NCI-H187 treated with DMSO at 0.1 percent for 48 hours (cell line): ENCODE data around the gene CBX6.

Experiments used
- DNase-seq: peaks from one replicate; lab custom pipeline; 2025; lab: John Stamatoyannopoulos, UW

The CBX6 gene

GRCh38 chr22:38840129-38840528, 31.9 kb downstream of the CBX6 start:
- DNase-seq = no peak

GRCh38 chr22:38839686-38840085, 32.3 kb downstream of the CBX6 start:
- no peak for DNase-seq

DNA sequence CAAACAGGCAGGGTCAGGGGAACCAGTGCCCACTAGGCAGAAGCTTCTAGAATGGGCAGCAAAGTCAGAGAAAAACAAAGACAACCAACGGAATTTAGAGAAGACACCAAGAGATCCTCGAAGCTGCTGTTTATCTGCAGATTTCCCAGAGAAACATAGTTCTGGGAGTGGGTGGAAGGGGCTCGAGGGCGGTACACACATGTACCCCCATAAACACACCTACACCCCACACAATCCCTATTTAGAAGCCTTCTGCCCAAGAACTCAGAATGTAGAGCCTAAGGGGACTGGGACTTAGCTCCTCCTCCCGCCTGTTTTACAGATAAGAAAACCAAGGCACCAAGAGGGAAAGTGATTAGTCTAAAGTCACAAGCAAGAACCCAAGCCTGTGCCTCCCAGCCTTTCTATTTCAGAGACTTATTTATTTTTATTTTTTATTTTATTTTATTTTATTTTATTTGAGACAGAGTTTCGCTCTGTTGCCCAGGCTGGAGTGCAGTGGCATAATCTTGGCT, 34.5 kb downstream of the CBX6 start:
- no peak for DNase-seq

DNA sequence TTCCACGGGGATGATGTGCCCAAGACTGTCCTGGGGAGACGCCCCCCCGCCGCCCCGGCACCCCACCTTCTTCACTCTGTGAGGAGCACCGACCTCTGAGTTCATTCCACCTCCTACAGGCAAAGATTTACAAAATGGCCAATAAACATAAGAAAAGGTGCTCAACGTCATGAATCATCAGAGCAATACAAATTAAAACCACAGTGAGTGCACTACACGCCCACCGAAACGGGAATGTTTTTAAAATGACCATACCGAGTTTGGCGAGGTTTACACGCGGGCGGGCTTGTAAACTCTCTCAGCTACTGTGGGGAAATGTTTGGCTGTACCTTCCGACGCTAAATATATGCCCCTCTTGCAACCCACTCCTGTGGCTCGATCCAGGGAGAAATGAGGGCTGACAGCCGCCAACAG, 36.1 kb downstream of the CBX6 start:
- DNase-seq = no peak

DNA sequence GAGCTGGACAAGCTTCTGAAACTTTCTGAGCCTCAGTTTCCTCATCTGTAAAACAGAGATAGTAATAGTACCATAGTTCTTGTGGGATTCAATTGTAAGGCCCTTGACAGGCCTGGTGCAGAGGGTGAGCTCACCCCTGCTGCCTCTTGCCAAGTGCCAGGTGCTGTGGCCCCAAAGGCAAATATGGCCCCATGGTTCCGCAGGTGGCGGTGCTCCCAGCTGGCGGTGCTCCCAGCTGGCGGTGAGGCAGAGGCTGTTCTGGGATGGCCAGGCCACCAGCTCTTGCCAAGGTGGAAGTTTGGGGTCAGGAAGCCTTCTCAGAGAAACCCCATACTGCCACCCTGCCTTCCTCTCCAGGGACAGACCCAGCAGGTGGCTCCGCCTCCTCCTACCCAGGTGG, 37.0 kb downstream of the CBX6 start:
- DNase-seq = no peak

DNA sequence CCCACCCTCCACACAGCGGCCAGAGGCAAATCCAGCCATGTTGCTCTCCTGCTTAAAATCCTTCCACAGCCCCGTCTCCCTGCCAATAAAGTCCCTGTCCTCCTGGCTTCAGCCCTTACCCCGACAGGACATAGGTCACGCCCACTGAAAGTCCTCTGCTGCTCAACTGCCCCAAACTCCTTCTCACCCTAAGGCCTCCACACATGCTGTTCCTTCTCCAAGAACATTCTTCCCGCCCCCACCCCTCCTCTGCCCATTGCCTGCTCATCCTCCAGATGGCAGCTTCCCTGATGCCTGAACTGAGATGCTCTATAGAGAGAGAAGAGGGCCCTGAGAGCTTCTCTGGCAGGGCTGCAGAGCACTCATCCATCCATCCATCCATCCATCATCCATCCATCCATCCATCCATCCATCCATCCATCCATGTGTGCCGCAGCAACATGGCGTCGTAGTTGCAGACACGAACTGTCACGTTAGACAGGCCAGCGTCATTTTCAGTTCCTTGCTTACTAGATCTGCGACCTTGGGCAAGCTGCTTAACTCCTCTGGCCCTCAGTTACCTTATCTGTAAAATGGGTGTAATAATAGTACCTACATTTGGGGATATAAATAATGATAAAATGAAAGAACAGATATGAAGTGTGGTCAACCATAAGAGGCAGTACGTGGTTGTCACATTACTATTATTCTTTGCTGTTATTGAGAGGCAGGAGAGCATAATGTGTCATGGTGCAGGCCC, 37.6 kb downstream of the CBX6 start:
- DNase-seq = no peak

- DNase-seq = no peak
Observed at GRCh38 chr22:38833061-38833460, 39.0 kb downstream of the CBX6 start.

DNA sequence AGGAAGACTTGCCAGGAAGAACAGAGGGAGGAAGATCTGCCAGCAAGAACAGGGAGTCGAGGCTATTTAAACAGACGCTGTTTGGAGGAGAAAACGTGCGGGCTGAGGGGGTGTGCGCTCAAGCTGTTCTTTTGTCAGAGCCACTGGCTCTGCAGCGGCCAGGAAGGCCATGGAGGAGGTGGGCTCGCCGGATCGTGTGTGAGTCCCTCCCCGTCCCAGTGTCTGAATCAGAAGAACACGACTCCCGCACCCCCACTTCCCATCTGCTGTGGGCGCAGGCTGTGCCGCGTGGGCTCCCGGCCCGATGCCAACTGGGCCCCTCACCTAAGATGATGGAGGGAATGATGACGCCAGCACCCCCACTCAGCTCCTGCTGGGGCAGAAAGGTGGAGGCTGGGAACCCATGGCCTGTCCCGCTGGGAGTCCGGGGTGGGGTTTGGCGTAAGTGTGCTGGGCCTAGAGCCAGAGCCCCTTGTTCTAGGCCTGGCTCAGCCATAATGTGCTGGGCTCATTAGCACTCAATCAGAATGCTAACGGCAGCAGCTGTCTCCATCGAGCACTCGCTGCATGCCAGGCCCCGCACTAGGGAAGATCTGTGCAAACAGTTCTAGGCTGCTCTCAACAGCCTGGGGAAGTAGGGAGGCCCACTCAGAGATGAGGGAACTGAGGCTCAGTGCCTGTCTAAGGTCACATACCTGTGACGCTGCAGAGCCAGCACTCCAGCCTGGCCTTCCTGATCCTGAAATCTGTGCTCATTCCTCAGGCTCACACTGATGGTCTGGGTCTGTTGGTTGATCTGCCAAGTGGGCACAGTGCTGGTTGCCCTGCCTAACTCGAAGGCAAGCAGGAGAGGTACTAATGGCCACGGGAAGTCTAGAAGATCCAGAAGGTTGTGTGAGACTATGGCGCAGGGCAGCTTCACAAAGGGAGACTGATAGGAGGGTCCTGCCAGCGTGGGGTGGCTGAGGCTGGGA, 39.7 kb downstream of the CBX6 start:
- no peak for DNase-seq

DNA sequence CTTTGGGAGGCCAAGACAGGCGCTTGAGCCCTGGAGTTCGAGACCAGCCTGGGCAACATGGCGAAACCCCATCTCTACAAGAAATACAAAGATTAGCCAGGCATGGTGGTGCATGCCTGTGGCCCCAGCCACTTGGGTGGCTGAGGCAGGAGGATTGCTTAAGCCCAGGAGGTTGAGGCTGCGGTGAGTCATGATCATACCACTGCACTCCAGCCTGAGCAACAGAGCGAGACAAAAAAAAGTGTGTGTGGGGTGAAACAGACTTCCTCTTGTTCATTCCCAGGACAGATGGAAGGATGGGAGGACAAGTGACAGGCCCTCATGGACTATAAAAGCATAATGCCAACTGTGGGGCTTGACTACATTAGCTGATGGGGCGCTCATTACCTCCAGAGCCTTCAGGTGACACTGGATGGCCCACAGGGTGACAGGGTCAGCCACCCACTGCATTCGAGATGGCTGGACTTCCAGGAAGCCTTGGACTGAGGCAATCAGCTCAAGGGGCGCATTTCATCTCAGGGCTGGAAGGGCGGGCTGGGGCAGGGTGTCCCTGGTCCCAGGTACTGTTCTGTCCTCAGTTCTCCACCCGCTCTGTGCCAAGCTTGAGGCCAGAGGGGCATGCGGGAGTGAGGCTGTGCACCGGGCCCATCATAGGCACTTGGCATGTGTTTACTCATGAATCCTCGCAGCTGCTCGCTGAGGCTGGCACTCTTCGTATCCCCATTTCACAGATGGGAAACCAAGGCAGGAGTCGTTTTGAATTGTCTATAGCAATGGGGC, 40.7 kb downstream of the CBX6 start:
- no peak for DNase-seq

GRCh38 chr22:38830845-38831108, 41.2 kb downstream of the CBX6 start:
- DNase-seq = no peak

DNA sequence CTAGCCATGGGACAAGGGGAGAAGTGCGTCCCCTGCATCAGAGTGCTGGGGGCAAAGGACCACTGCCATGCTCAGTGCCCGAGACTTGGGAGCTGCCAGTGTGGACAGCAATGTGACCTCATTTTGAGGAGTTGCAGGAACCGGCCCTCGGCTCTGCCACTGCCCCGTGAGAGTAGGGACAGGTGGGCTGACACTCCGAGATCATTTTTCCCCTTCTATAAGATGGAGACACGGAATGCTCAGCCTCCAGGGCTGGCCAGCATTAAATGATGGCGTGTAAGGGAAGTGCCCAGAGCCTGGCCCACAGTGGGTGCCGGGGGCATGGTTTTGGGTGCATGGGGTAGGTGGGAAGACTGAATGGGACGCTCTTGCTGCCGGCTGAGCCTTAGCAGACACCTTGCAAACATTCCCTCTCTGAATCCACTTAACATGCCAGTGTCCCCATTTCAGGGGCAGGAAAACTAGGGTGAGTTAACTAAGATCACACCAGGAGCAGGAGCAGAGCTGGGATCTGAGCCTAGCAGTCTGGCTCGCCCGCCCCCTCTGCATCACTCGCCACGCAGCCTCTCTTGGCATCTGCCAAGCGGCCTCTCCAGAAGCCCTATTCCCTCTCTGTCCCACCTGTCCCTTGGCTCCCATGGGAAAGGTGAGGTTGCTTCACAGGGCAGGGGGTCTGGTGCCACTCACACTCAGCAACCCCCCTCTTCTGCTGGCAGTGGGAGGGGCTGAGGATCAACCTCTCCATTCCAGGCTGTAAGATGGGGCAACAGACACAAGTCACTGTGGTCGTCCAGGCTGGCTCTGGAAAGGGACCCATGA, 41.8 kb downstream of the CBX6 start:
- no peak for DNase-seq

GRCh38 chr22:38829485-38829884, 42.5 kb downstream of the CBX6 start:
- DNase-seq = no peak

GRCh38 chr22:38828616-38829205, 43.3 kb downstream of the CBX6 start:
- no peak for DNase-seq

DNA sequence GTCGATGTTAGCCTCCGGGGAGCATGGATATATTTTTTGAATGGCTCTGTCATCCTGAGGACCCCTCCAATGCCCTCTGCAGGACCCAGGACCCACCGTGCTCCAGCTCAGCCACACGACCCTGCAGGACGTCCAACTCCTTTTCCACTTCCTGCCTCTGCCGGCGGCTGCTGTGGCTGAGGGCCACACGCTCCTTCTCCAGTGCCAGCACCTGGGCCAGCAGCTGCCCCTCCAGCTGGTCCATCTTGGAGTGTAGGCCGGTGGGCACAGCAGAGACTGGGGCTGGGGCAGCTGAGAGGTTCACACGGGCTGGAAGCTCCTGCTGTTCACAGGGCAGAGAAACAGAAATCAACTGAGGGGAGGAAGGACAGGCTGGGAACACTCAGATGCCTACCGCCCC, 43.8 kb downstream of the CBX6 start:
- no peak for DNase-seq

- DNase-seq = no peak
Observed at GRCh38 chr22:38827510-38827909, 44.5 kb downstream of the CBX6 start.

- DNase-seq = no peak
Observed at GRCh38 chr22:38826801-38827200, 45.2 kb downstream of the CBX6 start.

DNA sequence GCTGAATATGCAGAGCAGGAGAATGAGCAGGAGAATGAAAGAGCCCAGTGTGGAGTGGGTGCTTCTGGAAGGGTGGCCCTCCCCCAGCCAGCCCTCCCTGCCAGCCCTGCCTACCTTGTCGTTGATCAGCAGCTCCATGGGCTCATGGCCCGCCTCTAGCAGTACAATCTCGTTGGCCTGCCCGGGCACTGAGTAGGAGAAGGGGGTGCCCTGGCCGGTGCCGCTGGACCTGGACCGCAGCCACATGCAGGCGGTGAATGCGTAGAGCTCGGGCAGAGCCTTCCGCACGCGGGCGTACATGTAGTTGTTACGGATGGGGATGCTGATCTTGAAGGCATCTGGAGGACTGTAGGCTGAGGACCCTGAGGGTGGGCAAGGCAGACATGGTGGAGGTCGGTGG, 45.6 kb downstream of the CBX6 start:
- no peak for DNase-seq

GRCh38 chr22:38824585-38824984, 47.4 kb downstream of the CBX6 start:
- no peak for DNase-seq

DNA sequence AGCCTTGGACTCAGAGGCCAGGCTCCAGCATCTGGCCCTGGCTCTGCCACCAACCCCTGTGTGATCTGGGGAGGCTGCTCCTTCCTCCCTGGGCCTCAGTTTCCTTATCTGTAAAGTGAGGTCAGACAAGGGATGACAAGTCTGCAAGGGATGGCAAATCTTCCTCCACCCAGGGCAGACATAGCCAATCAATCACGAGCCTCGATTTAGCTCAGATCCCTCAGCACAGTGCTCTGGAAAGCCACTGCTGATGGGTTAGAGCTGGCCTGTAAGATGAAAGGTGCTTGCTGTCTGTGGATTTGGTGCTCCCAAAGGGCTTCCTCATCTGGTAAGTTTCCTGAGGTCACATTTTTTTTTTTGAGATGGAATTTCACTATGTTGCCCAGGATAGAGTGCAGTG, 48.4 kb downstream of the CBX6 start:
- no peak for DNase-seq

DNA sequence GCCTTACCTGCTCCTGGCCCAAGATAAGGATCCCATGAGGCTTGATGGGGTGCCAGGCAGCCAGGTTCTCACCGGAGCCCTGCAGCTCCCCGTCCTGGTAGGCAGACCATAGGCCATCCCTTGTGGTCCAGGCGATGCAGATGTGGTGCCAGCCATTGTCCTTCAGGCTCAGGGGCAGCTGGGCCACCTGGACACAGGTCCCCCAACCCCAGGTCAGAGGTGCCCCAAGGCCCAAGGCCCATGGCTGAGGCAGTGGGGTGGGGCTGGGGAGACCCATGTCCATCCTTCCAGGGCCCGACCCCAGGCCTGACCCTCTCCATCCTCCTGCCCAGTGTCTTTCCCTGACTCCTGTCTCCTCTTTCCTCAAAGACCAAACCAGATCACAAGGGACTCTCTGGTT, 48.9 kb downstream of the CBX6 start:
- no peak for DNase-seq

DNA sequence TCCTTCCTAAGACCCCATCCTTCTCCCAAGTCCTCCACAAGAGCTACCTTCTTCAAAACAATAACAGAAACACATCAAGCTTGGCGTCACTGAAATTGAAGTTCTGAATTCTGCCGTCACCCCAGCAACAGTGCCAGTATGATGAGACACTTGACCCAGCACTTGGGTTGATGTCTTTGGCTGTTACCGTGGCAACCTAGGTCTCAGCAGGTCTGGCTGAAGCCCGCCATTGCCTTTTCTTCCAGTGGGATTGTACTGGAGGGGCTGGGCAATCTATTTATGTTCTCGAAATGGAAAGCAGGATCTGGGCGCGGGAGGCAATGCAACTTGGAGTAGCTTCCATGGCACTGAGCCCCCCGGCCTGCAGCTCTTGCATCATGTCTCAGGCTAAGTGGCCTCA, 52.0 kb downstream of the CBX6 start:
- no peak for DNase-seq
